Bronchial epithelial cell (primary cell): Measurements from ENCODE around the gene SOD2. TPM values are rescaled to one million over a fixed set of nuclear protein-coding genes. Genes with fewer than 3 reads are reported as not detected.
"Not testable (repeated sequence)": the region's sequence is repeated elsewhere in the genome, so short reads cannot be mapped to it uniquely, and the experiment has no call there.

Source experiments
- DNase-seq: peaks from one replicate; pipeline ENCODE4 v3.0.0-alpha.2; 2010; ENCODE audit warnings: low read depth
- FAIRE-seq: peaks from 2 replicates; lab custom pipeline; 2011; peaks lifted over from hg19 to GRCh38; lab: Jason Lieb, UNC
- H3K27me3 ChIP-seq: 2 replicates; pipeline ENCODE4 v1.5.1; 2011; ENCODE audit warnings: low read length; ENCODE audit not compliant: control insufficient read depth, insufficient read depth
- H3K36me3 ChIP-seq: 2 replicates; pipeline ENCODE4 v1.5.1; 2011; ENCODE audit warnings: low read length; ENCODE audit not compliant: control insufficient read depth, insufficient read depth
- H3K4me3 ChIP-seq: 2 replicates; pipeline ENCODE4 v1.5.1; 2011; ENCODE audit warnings: mild to moderate bottlenecking, low read depth, low read length, control low read depth
- CTCF ChIP-seq: IDR thresholded peaks from 2 replicates; pipeline ENCODE4 v1.5.1; 2011; ENCODE audit warnings: mild to moderate bottlenecking, moderate library complexity, low read length, control low read depth, inconsistent platforms; ENCODE audit not compliant: insufficient read depth, severe bottlenecking
- total RNA-seq: library from RNA; depleted of rRNA; stranded (reverse); fragments of >200 nt; gene quantifications from 2 replicates; pipeline ENCODE4 v1.2.1, GENCODE V29; 2014

The SOD2 gene
- total RNA-seq, 1 donor from 2014 or later: 71.3 TPM

DNA sequence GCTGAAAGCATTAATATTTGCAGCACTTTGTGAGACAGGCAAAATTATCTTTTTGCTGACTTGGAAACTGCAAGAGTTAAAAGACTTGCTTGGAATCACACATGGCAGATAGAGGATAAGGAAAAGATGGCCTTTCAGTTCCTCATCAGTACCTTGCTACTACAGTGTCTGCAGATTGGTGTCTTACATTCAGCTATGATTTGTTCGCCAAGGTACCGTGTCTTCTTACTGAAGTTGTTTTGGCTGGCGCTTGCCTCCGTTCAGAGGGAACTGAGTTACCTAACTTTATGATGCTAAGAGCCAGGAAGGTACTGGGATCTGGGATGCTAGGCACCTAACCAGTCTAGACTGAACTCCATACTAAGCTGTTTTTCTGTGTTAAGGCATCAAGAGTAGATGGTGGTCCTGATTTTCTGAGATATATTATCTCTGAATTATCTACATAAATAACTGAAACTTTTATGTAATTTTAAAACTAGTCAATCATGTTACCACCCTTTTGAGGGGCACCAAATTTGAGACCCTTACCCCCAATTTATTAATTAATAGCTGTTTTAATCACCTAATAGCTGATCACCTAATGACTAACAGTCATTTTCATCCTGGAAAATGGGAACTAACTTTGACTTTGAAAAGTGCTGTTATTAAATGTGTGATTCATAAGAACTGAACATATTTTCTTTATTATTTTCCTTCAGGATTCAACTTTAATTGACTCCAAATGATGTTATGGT lies 36.7 kb upstream of the SOD2 start:
- no peak for DNase-seq
- Histone ChIP-seq H3K4me3 (peak overlapping the region; percentile 18), H3K27me3 (no peaks in the 10 kb centered on the region), H3K36me3 (peaks cover 2% of the 10 kb centered on the region)
- no peak for FAIRE-seq
- TF ChIP-seq CTCF: no peak

DNA sequence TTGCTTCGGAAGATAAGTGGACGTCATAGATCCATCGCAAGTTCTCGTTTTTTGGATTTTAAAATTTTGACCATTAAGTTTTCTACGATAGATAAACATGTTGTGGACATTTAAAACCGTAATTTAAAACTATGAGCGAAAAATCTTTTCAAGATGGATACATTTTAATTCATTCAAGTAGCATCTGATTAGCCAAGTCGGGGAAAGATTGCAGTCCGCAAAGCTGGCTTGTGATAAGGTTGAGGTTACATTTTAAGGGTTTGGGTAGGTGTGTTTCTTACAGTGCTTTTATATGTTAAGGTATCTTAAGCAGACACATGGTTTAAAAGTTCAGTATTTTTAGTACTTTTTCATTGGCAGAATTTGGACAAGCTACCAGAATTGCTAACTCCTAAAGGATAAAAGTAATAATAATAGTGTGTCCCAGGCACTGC lies 35.5 kb upstream of the SOD2 start:
- Histone ChIP-seq H3K4me3 (peak overlapping the region; percentile 90), H3K36me3 (peaks cover 2% of the 10 kb centered on the region), H3K27me3 (no peaks in the 10 kb centered on the region)
- TF ChIP-seq CTCF: no peak
- FAIRE-seq (no peak), DNase-seq (no peak)

- peak overlapping the region; percentile 90 for H3K4me3 ChIP-seq
- no peak for FAIRE-seq
- TF ChIP-seq CTCF: no peak
- peak; percentile 22 for DNase-seq
- peaks cover 1% of the 10 kb centered on the region for H3K36me3 ChIP-seq
- H3K27me3 ChIP-seq: no peaks in the 10 kb centered on the region
Observed at GRCh38 chr6:159727717-159728445, 34.8 kb upstream of the SOD2 start.

DNA sequence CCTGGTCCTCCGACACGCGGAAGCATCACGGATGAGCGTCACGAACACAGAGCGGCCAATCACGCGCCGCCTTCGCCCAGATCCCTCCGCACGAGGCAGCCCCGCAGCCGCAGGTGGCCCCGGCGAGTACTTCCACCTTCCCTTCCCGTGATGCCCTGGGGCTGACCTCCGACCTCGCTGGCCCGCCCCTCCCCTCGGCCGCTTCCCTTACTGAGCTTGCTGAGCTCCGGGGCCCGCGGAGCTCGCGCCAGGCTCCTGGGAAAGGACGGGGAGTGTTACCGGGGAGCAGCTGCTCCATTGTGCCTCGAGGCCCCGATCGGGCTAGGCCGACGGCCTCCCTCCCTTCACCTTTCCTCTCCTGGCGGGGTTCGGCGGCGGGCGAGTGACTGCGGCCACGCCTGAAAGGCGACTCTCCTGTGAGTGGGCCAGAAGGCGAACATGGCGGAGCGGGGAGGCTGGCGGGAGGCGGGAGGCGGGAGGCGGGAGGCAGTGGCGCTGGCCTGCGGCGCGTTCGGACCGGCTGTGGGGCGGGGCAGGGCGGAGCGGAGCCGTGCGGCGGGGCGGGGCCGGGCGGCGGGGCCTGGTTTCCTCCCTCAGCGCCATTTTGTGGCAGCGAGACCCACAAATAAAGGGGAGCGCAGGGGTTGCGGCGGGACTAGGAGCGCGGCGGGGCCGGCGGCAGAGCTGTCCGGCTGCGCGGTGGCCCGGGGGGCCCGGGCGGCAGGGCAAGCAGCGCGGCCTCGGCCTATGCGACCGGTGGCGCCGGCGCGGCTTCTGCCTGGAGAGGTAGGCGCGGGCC lies 34.1 kb upstream of the SOD2 start, which contains the start of gene WTAP:
WTAP (plus strand) TSS at position 589 of the 799 bp plus-strand sequence. CDS start 8,760 bp downstream, outside the sequence.
- DNase-seq (peak; percentile 84), FAIRE-seq (no peak)
- H3K4me3 ChIP-seq: peak within 1 kb of the TSS; percentile 90
- no peak for TF ChIP-seq CTCF
- H3K36me3 ChIP-seq: peaks cover 1% of the 10 kb centered on the region
- no peaks in the 10 kb centered on the region for H3K27me3 ChIP-seq

DNA sequence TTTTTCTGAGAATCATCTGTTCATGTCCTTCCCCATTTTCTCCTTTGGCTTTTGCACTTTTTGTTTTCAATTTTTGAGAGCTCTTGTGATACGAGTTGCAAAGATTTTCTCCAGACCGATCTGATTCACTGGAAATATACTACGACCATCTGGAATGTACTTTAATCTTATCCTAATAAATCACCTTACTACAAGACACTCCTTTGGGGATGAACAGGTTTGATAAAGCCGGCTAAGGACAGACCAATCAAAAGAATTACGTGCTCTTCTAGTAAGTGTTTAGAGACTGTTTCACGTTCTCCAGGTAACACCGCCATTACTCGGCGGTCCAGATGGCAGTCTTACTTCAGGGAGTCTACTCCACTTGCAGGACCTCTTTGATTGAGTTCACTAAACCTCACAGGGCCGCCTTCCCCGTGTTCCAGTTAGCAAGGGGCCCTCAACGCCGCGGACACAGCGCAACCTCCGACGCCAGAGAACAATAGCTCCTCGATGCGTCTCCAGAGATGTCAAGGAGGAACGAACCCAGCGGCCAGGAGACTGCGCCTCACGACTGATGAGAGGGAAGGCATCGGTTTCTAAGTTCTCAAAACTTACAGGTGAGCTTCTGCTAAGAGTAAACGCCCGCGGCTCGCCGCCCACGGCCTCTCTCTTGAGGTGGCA lies 33.3 kb upstream of the SOD2 start:
- Histone ChIP-seq H3K36me3 (peaks cover 1% of the 10 kb centered on the region), H3K4me3 (peak overlapping the region; percentile 90), H3K27me3 (no peaks in the 10 kb centered on the region)
- no peak for FAIRE-seq
- DNase-seq: no peak
- TF ChIP-seq CTCF: no peak

DNA sequence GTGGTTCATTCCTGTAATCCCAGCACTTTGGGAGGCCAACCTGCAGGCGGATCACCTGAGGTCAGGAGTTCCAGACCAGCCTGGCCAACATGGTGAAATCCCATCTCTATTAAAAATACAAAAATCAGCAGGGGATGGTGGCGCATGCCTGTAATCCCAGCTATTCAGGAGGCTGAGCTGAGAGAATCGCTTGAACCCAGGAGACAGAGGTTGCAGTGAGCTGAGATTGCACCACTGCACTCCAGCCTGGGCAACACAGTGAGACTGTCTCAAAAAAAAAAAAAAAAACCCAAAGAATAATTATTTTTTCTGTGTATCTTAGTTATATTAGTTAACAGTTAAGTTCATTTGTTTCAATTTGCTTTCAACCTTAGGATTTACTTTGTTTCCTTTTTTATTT lies 32.2 kb upstream of the SOD2 start:
- H3K27me3 ChIP-seq, DNase-seq, FAIRE-seq, H3K36me3 ChIP-seq, H3K4me3 ChIP-seq: not testable (repeated sequence)
